ENCODE measurements around the gene CEP44.

CEP44 gene

GRCh38 chr4:174305961-174306360, 22.2 kb downstream of the CEP44 start:
- WGBS: 96% methylated on average over 3 of the region's 3 CpGs
- H3K36me3 ChIP-seq (ENCODE audit: insufficient read depth, low read length): peaks cover 79% of the 10 kb centered on the region
- H3K27ac ChIP-seq (ENCODE audit: low read depth, low read length): no peak overlapping the region
- no peaks in the 10 kb centered on the region for H3K27me3 ChIP-seq (ENCODE audit: insufficient read depth, low read length)
- H3K4me1 ChIP-seq (ENCODE audit: insufficient read depth, low read length): no peaks in the 10 kb centered on the region
- H3K9ac ChIP-seq (ENCODE audit: low read depth, low read length): no peak overlapping the region
- H3K4me3 ChIP-seq (ENCODE audit: low read length): no peak overlapping the region
- no peaks in the 10 kb centered on the region for H3K9me3 ChIP-seq (ENCODE audit: insufficient read depth, low read depth, low read length)

- Histone ChIP-seq H3K9ac (ENCODE audit: low read depth, low read length) (no peak overlapping the region), H3K36me3 (ENCODE audit: insufficient read depth, low read length) (peaks cover 83% of the 10 kb centered on the region), H3K9me3 (ENCODE audit: insufficient read depth, low read depth, low read length) (no peaks in the 10 kb centered on the region), H3K4me1 (ENCODE audit: insufficient read depth, low read length) (no peaks in the 10 kb centered on the region), H3K4me3 (ENCODE audit: low read length) (no peak overlapping the region), H3K27me3 (ENCODE audit: insufficient read depth, low read length) (no peaks in the 10 kb centered on the region), H3K27ac (ENCODE audit: low read depth, low read length) (no peak overlapping the region)
- 100% methylated on average over 3 of the region's 4 CpGs for WGBS
Measured at GRCh38 chr4:174307694-174308093, 24.0 kb downstream of the CEP44 start.

- H3K36me3 ChIP-seq (ENCODE audit: insufficient read depth, low read length): peaks cover 62% of the 10 kb centered on the region
- no peaks in the 10 kb centered on the region for H3K9me3 ChIP-seq (ENCODE audit: insufficient read depth, low read depth, low read length)
- no peak overlapping the region for H3K27ac ChIP-seq (ENCODE audit: low read depth, low read length)
- no peak overlapping the region for H3K4me3 ChIP-seq (ENCODE audit: low read length)
- no peaks in the 10 kb centered on the region for H3K27me3 ChIP-seq (ENCODE audit: insufficient read depth, low read length)
- H3K4me1 ChIP-seq (ENCODE audit: insufficient read depth, low read length): 0 out of 2 replicates have a peak, but pooled peaks cover 3% of the 10 kb centered on the region
- WGBS: 93% methylated on average over 3 of the region's 3 CpGs
- no peak overlapping the region for H3K9ac ChIP-seq (ENCODE audit: low read depth, low read length)
Measured at GRCh38 chr4:174312993-174313392, 29.3 kb downstream of the CEP44 start.

- Histone ChIP-seq H3K4me1 (ENCODE audit: insufficient read depth, low read length) (0 out of 2 replicates have a peak, but pooled peaks cover 3% of the 10 kb centered on the region), H3K27ac (ENCODE audit: low read depth, low read length) (no peak overlapping the region), H3K27me3 (ENCODE audit: insufficient read depth, low read length) (no peaks in the 10 kb centered on the region), H3K36me3 (ENCODE audit: insufficient read depth, low read length) (peaks cover 52% of the 10 kb centered on the region), H3K4me3 (ENCODE audit: low read length) (no peak overlapping the region), H3K9ac (ENCODE audit: low read depth, low read length) (no peak overlapping the region), H3K9me3 (ENCODE audit: insufficient read depth, low read depth, low read length) (no peaks in the 10 kb centered on the region)
- WGBS: 94% methylated on average over 2 of the region's 3 CpGs
Measured at GRCh38 chr4:174314274-174314673, 30.6 kb downstream of the CEP44 start.

- 62% methylated on average over 3 of the region's 3 CpGs for WGBS
- H3K36me3 ChIP-seq (ENCODE audit: insufficient read depth, low read length): peaks cover 50% of the 10 kb centered on the region
- H3K4me1 ChIP-seq (ENCODE audit: insufficient read depth, low read length): 0 out of 2 replicates have a peak, but pooled peaks cover 3% of the 10 kb centered on the region
- H3K4me3 ChIP-seq (ENCODE audit: low read length): no peak overlapping the region
- H3K9me3 ChIP-seq (ENCODE audit: insufficient read depth, low read depth, low read length): no peaks in the 10 kb centered on the region
- no peaks in the 10 kb centered on the region for H3K27me3 ChIP-seq (ENCODE audit: insufficient read depth, low read length)
- H3K27ac ChIP-seq (ENCODE audit: low read depth, low read length): no peak overlapping the region
- H3K9ac ChIP-seq (ENCODE audit: low read depth, low read length): no peak overlapping the region
Measured at GRCh38 chr4:174314770-174315169, 31.1 kb downstream of the CEP44 start.

GRCh38 chr4:174316546-174316945, 32.8 kb downstream of the CEP44 start:
- H3K4me3 ChIP-seq (ENCODE audit: low read length): no peak overlapping the region

GRCh38 chr4:174316954-174317353, 33.2 kb downstream of the CEP44 start:
- Histone ChIP-seq H3K36me3 (ENCODE audit: insufficient read depth, low read length) (peaks cover 33% of the 10 kb centered on the region), H3K27me3 (ENCODE audit: insufficient read depth, low read length) (no peaks in the 10 kb centered on the region), H3K4me3 (ENCODE audit: low read length) (no peak overlapping the region), H3K9me3 (ENCODE audit: insufficient read depth, low read depth, low read length) (no peaks in the 10 kb centered on the region), H3K27ac (ENCODE audit: low read depth, low read length) (no peak overlapping the region), H3K4me1 (ENCODE audit: insufficient read depth, low read length) (0 out of 2 replicates have a peak, but pooled peaks cover 3% of the 10 kb centered on the region), H3K9ac (ENCODE audit: low read depth, low read length) (no peak overlapping the region)
- 48% methylated on average over 2 of the region's 2 CpGs for WGBS

More at GRCh38 chr4:174316546-174316945, 32.8 kb downstream of the CEP44 start:
- no peaks in the 10 kb centered on the region for H3K27me3 ChIP-seq (ENCODE audit: insufficient read depth, low read length)
- H3K4me1 ChIP-seq (ENCODE audit: insufficient read depth, low read length): 0 out of 2 replicates have a peak, but pooled peaks cover 3% of the 10 kb centered on the region
- peaks cover 36% of the 10 kb centered on the region for H3K36me3 ChIP-seq (ENCODE audit: insufficient read depth, low read length)
- 100% methylated on average over 1 of the region's 1 CpG for WGBS
- no peaks in the 10 kb centered on the region for H3K9me3 ChIP-seq (ENCODE audit: insufficient read depth, low read depth, low read length)
- no peak overlapping the region for H3K27ac ChIP-seq (ENCODE audit: low read depth, low read length)
- H3K9ac ChIP-seq (ENCODE audit: low read depth, low read length): no peak overlapping the region

- no peak overlapping the region for H3K9ac ChIP-seq (ENCODE audit: low read depth, low read length)
- H3K27me3 ChIP-seq (ENCODE audit: insufficient read depth, low read length): no peaks in the 10 kb centered on the region
- H3K4me1 ChIP-seq (ENCODE audit: insufficient read depth, low read length): 0 out of 2 replicates have a peak, but pooled peaks cover 3% of the 10 kb centered on the region
- peaks cover 29% of the 10 kb centered on the region for H3K36me3 ChIP-seq (ENCODE audit: insufficient read depth, low read length)
- no peak overlapping the region for H3K4me3 ChIP-seq (ENCODE audit: low read length)
- no peak overlapping the region for H3K27ac ChIP-seq (ENCODE audit: low read depth, low read length)
- H3K9me3 ChIP-seq (ENCODE audit: insufficient read depth, low read depth, low read length): no peaks in the 10 kb centered on the region
Measured at GRCh38 chr4:174317531-174317930, 33.8 kb downstream of the CEP44 start.

GRCh38 chr4:174318829-174319764, 35.4 kb downstream of the CEP44 start:
- Histone ChIP-seq H3K4me3 (ENCODE audit: low read length) (no peak overlapping the region), H3K9me3 (ENCODE audit: insufficient read depth, low read depth, low read length) (no peaks in the 10 kb centered on the region), H3K4me1 (ENCODE audit: insufficient read depth, low read length) (0 out of 2 replicates have a peak, but pooled peaks cover 3% of the 10 kb centered on the region), H3K27ac (ENCODE audit: low read depth, low read length) (no peak overlapping the region), H3K36me3 (ENCODE audit: insufficient read depth, low read length) (peaks cover 28% of the 10 kb centered on the region), H3K27me3 (ENCODE audit: insufficient read depth, low read length) (no peaks in the 10 kb centered on the region), H3K9ac (ENCODE audit: low read depth, low read length) (no peak overlapping the region)
- 83% methylated on average over 8 of the region's 8 CpGs for WGBS

GRCh38 chr4:174320494-174321199, 36.9 kb downstream of the CEP44 start:
- whole genome bisulfite sequencing: 95% methylated on average over 5 of the region's 5 CpGs
- H3K36me3 ChIP-seq (ENCODE audit: insufficient read depth, low read length): peaks cover 28% of the 10 kb centered on the region
- H3K4me3 ChIP-seq (ENCODE audit: low read length): no peak overlapping the region
- no peaks in the 10 kb centered on the region for H3K27me3 ChIP-seq (ENCODE audit: insufficient read depth, low read length)
- no peak overlapping the region for H3K27ac ChIP-seq (ENCODE audit: low read depth, low read length)
- H3K4me1 ChIP-seq (ENCODE audit: insufficient read depth, low read length): no peaks in the 10 kb centered on the region
- no peak overlapping the region for H3K9ac ChIP-seq (ENCODE audit: low read depth, low read length)
- H3K9me3 ChIP-seq (ENCODE audit: insufficient read depth, low read depth, low read length): no peaks in the 10 kb centered on the region

GRCh38 chr4:174324236-174324635, 40.5 kb downstream of the CEP44 start:
- no peaks in the 10 kb centered on the region for H3K27me3 ChIP-seq (ENCODE audit: insufficient read depth, low read length)
- no peaks in the 10 kb centered on the region for H3K9me3 ChIP-seq (ENCODE audit: insufficient read depth, low read depth, low read length)
- 86% methylated on average over 1 of the region's 1 CpG for WGBS
- no peak overlapping the region for H3K9ac ChIP-seq (ENCODE audit: low read depth, low read length)
- no peak overlapping the region for H3K4me3 ChIP-seq (ENCODE audit: low read length)
- H3K27ac ChIP-seq (ENCODE audit: low read depth, low read length): no peak overlapping the region
- H3K36me3 ChIP-seq (ENCODE audit: insufficient read depth, low read length): peaks cover 6% of the 10 kb centered on the region; the same call in 1 of the 2 replicates
- H3K4me1 ChIP-seq (ENCODE audit: insufficient read depth, low read length): no peaks in the 10 kb centered on the region
